Activated T-cell treated with anti-CD3 and anti-CD28 coated beads, Interleukin-2, amount 50 U/mL, for 72 hours (primary cell): Measurements from ENCODE around the gene C1orf56. TPM values are rescaled to one million over a fixed set of nuclear protein-coding genes. Genes with fewer than 3 reads are reported as not detected.
A peak's percentile ranks its signal among the peaks of the same experiment; 100 is the strongest.

Source experiments
- ATAC-seq, 2 donors: fragments of 150-1000 bp; cut with Tn5 transposase; replicated peaks in 1 of 2; 2 replicates each; pipeline ENCODE4 v1.10.0; 2021; ENCODE audit warnings: moderate library complexity in 2 of 2, mild to moderate bottlenecking in 1 of 2
- DNase-seq, 2 donors: peaks; one replicate each; pipeline ENCODE4 v3.0.0; 2021 to 2022; ENCODE audit warnings: mixed read lengths in 1 of 2
- H3K27ac Mint-ChIP-seq: one replicate; pipeline ENCODE4 v1.8.0; 2022; ENCODE audit warnings: mild to moderate bottlenecking, moderate library complexity, mixed read lengths
- H3K27me3 Mint-ChIP-seq: one replicate; pipeline ENCODE4 v1.8.0; 2022; ENCODE audit warnings: low read depth, mixed read lengths
- H3K36me3 Mint-ChIP-seq, 2 donors: one replicate each; pipeline ENCODE4 v1.8.0; 2022; ENCODE audit warnings: mixed read lengths in 2 of 2, mild to moderate bottlenecking in 1 of 2; ENCODE audit not compliant: insufficient read depth in 2 of 2
- H3K4me1 Mint-ChIP-seq: one replicate; pipeline ENCODE4 v1.8.0; 2022; ENCODE audit warnings: low read depth, mixed read lengths
- H3K4me3 Mint-ChIP-seq, 2 donors: one replicate each; pipeline ENCODE4 v1.8.0; 2022; ENCODE audit warnings: mild to moderate bottlenecking in 2 of 2, mixed read lengths in 2 of 2, moderate library complexity in 2 of 2
- H3K9me3 Mint-ChIP-seq, 2 donors: one replicate each; pipeline ENCODE4 v1.8.0; 2022; ENCODE audit warnings: mixed read lengths in 2 of 2
- total RNA-seq, 2 donors: library from RNA; stranded (reverse); gene quantifications; one replicate each; pipeline ENCODE4 v1.2.3, GENCODE V29; 2022

C1orf56 gene, protein sequence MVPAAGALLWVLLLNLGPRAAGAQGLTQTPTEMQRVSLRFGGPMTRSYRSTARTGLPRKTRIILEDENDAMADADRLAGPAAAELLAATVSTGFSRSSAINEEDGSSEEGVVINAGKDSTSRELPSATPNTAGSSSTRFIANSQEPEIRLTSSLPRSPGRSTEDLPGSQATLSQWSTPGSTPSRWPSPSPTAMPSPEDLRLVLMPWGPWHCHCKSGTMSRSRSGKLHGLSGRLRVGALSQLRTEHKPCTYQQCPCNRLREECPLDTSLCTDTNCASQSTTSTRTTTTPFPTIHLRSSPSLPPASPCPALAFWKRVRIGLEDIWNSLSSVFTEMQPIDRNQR
- total RNA-seq = 1 to 10 TPM; 2.1 to 3.1 TPM

DNA sequence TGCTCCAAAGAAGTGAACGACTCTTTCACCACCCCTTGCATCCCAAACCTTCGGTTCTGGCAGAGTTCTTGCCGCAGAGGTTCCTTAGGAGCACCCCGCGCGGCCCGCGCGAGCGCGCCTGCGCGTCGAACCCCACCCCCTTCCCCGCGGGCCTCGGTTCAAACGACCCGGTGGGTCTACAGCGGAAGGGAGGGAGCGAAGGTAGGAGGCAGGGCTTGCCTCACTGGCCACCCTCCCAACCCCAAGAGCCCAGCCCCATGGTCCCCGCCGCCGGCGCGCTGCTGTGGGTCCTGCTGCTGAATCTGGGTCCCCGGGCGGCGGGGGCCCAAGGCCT, at the start of gene C1orf56:
Gene C1orf56, plus strand, starts transcription at position 161 of the 334 bp plus-strand sequence. Its CDS starts 97 bp downstream, at position 258.
- peaks cover 3 to 9% of the 10 kb centered on the region in 2 donors for H3K36me3 Mint-ChIP-seq
- peak within 1 kb of the TSS; percentile 93 to 98 for H3K4me3 Mint-ChIP-seq
- peak; percentile 69 to 71 for DNase-seq
- H3K9me3 Mint-ChIP-seq = no peaks in the 10 kb centered on the region
- H3K4me1 Mint-ChIP-seq = peaks cover 25% of the 10 kb centered on the region
- ATAC-seq = peak; percentile 70 to 71
- no peaks in the 10 kb centered on the region for H3K27me3 Mint-ChIP-seq
- peak within 1 kb of the TSS; percentile 85 for H3K27ac Mint-ChIP-seq

DNA sequence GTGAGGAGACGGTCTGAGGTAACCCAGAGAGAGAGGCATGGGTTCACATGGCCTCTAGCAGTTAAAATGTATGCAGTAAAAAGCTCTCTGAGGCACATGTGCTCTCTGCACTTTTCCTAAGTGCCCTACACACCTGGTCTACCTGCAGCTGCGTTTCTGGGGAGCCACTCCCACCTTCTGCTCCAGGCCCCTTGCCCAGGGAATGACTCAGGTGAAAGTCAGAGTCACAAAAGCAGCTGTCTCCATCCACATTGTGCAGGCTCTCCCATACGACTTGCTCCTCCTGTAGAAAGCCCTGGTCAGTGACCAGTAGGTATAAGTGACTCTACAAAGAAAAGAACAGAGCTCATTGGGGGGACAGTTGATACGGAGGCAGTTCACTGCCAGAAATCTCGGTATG, 49.6 kb upstream of the C1orf56 start:
- H3K27me3 Mint-ChIP-seq = no peaks in the 10 kb centered on the region
- H3K4me3 Mint-ChIP-seq = no peak overlapping the region
- no peak overlapping the region for H3K27ac Mint-ChIP-seq
- ATAC-seq (no peak), DNase-seq (no peak)
- peaks cover 43% of the 10 kb centered on the region for H3K4me1 Mint-ChIP-seq
- H3K36me3 Mint-ChIP-seq = peaks cover 0 to 3% of the 10 kb centered on the region in 2 donors
- no peaks in the 10 kb centered on the region for H3K9me3 Mint-ChIP-seq

DNA sequence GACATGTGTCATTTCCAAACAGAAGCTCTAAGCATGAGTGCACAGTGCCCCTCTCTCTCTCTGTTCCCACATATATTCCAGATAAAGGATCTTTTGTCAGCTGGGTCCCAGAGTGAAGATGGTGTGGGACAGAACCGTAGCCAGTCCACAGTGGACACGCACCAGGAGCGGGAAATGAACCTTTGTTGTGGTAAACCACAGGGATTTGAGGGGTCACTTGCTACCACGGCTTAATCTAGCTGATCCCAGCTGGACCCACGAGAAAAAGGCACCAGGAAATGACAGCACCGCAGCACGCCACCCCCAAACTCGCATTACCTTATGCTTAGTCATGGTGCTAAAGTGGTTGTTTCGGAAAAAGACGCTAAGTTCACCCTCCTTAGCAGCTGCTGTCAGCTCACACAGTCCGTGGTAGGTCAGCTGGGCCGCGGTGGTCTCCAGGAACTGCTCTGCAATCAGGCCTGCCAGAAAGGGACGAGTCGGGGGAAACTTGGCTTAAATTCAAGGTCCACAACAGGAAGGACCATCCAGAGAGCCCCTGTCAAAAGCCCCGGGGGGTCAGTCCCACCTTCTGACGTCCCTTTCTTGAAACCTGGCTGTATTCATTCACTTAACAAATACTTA, 48.4 kb upstream of the C1orf56 start:
- H3K4me1 Mint-ChIP-seq = peaks cover 49% of the 10 kb centered on the region
- H3K9me3 Mint-ChIP-seq = no peaks in the 10 kb centered on the region
- H3K36me3 Mint-ChIP-seq = peaks cover 0 to 3% of the 10 kb centered on the region in 2 donors
- H3K4me3 Mint-ChIP-seq = no peak overlapping the region
- peak; percentile 80 to 81 for ATAC-seq
- H3K27me3 Mint-ChIP-seq = no peaks in the 10 kb centered on the region
- peak; percentile 39 to 47 for DNase-seq
- H3K27ac Mint-ChIP-seq = no peak overlapping the region

DNA sequence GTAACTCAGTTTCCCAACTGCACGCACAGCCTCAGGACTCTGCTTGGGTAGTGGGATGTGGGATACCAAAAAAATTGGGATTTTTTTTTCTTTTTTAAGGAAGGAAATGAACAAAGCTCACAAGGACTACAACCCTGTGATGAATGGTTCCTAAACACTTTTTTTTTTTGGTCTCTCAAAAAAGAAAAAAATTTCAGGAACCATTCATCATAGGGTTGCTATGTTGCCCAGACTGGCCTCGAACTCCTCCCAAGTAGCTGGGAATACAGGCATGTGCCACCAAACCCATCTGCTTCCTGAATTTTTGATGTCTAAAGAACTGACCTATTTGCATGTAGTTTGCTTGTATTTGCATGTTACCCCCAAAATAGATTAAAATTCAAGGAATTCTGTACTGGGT, 47.6 kb upstream of the C1orf56 start:
- Mint-ChIP-seq H3K4me3 (no peak overlapping the region), H3K36me3 (peaks cover 0 to 3% of the 10 kb centered on the region in 2 donors), H3K9me3 (no peaks in the 10 kb centered on the region), H3K4me1 (peaks cover 55% of the 10 kb centered on the region), H3K27ac (no peak overlapping the region), H3K27me3 (no peaks in the 10 kb centered on the region)
- ATAC-seq (no peak), DNase-seq (no peak)

DNA sequence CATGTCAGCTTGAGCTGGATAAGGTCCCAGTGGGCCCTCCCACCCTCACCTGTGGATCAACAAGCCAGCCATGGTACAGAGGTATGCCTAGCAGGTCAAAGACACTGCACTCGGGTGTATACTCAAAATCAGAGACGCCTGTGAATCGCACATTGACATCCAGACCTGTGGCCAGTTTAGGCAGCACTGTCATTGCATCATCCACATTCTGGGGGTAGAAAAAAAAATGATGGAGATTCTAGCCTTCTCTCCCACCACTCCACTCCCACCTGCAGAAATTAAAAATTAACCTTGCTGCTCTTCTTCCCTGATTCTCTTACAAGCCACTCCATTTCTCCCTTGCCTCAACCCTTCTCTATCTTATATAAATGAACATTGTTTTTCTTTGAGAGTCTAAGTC, 47.1 kb upstream of the C1orf56 start:
- Mint-ChIP-seq H3K27me3 (no peaks in the 10 kb centered on the region), H3K4me3 (no peak overlapping the region), H3K27ac (no peak overlapping the region), H3K4me1 (peaks cover 59% of the 10 kb centered on the region), H3K36me3 (peaks cover 0 to 3% of the 10 kb centered on the region in 2 donors), H3K9me3 (no peaks in the 10 kb centered on the region)
- no peak for ATAC-seq
- no peak for DNase-seq

DNA sequence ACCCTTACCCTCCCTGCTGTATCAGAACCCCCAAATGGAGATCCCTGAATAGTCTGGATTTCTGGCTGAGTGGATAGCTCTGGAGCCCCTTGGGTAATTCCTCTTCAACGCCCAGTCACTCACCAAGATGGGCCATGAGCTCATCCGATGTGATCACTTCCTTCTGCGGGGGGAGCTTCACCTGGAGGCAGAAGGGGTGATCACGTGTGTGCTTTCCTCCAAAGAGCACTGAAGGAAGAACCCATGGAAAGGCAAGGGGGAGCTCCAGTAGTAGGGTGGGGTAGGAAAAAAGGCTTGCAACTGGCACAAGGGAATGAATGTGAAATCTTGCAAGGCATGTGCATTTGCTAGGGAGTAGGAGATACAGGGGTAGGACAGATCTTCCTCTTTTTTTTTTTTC, 45.9 kb upstream of the C1orf56 start:
- no peaks in the 10 kb centered on the region for H3K27me3 Mint-ChIP-seq
- H3K27ac Mint-ChIP-seq = peak overlapping the region; percentile 5
- H3K9me3 Mint-ChIP-seq = no peaks in the 10 kb centered on the region
- H3K4me3 Mint-ChIP-seq = peak overlapping the region in 1 of 2 donors; percentile 7
- H3K4me1 Mint-ChIP-seq = peaks cover 71% of the 10 kb centered on the region
- ATAC-seq = no peak
- no peak for DNase-seq
- H3K36me3 Mint-ChIP-seq = peaks cover 0 to 3% of the 10 kb centered on the region in 2 donors

DNA sequence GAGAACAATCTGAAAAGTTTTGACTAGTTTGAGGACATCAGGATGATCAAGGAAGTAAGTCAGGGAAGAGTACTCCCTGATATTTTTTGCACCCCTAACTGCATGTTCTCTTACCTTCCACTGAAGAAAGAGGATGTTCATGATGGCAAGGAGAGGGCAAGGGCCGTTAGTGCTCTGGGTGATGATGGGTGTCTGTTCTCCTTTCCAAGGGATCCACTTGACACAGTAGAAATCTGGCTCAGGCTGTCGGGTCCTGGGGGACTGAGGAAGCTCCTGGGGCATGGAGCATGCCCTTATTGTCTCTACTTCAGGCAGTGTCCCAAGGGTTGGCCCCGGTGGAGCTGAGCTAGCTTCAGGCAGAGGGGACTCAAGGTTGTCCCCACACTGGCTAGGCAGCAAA, 45.5 kb upstream of the C1orf56 start:
- H3K4me1 Mint-ChIP-seq = peaks cover 76% of the 10 kb centered on the region
- no peaks in the 10 kb centered on the region for H3K27me3 Mint-ChIP-seq
- H3K9me3 Mint-ChIP-seq = no peaks in the 10 kb centered on the region
- H3K36me3 Mint-ChIP-seq = peaks cover 0 to 3% of the 10 kb centered on the region in 2 donors
- ATAC-seq = no peak
- DNase-seq = no peak
- H3K27ac Mint-ChIP-seq = peak overlapping the region; percentile 5
- peak overlapping the region in 1 of 2 donors; percentile 7 for H3K4me3 Mint-ChIP-seq

DNA sequence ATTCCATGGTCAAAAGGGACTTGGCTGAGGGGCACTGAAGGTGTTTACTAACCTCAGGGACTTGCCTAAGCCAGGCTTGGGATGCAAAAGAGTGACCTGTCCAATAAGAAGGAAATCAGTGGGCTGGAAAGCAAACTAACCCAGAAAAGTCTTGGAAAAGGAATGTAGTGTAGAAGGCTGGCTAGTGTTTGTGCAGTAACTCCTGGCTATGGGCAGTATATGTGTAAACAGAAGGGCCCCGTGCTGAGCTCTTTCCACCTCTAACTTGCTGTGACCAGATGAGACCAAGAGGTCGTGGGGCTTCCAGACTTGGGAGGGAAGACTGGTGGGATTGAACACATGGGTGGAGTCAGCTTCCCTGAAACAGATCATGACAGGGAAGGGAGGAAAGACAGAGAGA, 44.9 kb upstream of the C1orf56 start:
- H3K9me3 Mint-ChIP-seq = no peaks in the 10 kb centered on the region
- no peak for DNase-seq
- H3K27ac Mint-ChIP-seq = peak overlapping the region; percentile 58
- H3K36me3 Mint-ChIP-seq = peaks cover 0 to 3% of the 10 kb centered on the region in 2 donors
- peaks cover 81% of the 10 kb centered on the region for H3K4me1 Mint-ChIP-seq
- no peaks in the 10 kb centered on the region for H3K27me3 Mint-ChIP-seq
- no peak for ATAC-seq
- peak overlapping the region; percentile 58 to 77 for H3K4me3 Mint-ChIP-seq

DNA sequence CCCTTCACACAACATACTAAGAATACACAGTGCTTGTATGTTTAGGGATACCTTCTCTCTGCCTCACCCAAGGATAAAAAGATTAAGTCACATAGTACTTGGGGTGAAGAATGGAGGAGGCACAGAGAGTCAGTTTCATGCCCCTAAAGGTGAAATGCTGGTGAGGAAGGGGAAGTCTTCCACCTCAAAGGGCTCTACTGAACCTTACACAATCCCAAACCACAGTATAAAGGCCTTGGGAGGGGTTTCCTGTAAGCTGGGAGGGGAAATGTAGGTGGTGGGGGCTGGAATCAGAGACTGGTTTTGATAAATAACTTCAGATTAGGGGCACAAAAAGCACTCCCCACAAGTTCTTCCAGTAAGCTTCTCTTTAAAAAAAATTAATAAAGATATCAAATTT, 44.4 kb upstream of the C1orf56 start:
- no peak for DNase-seq
- peak overlapping the region; percentile 58 to 77 for H3K4me3 Mint-ChIP-seq
- ATAC-seq = no peak
- H3K27me3 Mint-ChIP-seq = no peaks in the 10 kb centered on the region
- H3K4me1 Mint-ChIP-seq = peaks cover 87% of the 10 kb centered on the region
- peaks cover 0 to 3% of the 10 kb centered on the region in 2 donors for H3K36me3 Mint-ChIP-seq
- peak overlapping the region; percentile 58 for H3K27ac Mint-ChIP-seq
- H3K9me3 Mint-ChIP-seq = no peaks in the 10 kb centered on the region

DNA sequence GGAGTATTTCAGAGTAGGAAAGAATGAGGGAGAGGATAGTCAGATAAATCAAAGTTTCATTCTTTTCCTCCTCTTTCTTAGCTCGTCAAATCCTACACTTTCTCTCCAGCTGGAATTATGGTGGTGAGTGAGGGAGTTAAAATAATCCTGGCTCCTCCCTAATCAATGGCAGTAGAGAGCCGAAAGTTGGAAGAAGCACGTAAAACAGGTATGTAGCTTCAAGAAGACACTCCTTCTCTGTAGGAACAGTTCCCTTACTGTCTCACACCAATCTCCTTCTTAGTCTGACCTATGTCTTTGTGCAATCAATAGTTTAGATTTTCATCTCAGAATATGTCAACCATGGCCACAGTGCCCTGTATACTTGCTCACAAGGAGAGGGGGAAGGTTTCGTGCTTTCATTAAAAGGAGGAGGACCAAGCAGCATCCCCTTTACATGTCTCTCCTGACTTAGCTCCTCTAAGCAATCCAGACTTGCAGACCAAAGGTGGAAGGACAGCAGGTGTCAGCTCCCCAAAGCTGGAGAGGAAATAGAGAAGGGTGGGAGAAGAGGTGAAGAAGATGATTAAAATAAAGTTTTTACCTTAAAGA, 41.7 kb upstream of the C1orf56 start:
- H3K27ac Mint-ChIP-seq = peak overlapping the region; percentile 99
- ATAC-seq (no peak), DNase-seq (peak in 1 of 2 donors; percentile 23)

DNA sequence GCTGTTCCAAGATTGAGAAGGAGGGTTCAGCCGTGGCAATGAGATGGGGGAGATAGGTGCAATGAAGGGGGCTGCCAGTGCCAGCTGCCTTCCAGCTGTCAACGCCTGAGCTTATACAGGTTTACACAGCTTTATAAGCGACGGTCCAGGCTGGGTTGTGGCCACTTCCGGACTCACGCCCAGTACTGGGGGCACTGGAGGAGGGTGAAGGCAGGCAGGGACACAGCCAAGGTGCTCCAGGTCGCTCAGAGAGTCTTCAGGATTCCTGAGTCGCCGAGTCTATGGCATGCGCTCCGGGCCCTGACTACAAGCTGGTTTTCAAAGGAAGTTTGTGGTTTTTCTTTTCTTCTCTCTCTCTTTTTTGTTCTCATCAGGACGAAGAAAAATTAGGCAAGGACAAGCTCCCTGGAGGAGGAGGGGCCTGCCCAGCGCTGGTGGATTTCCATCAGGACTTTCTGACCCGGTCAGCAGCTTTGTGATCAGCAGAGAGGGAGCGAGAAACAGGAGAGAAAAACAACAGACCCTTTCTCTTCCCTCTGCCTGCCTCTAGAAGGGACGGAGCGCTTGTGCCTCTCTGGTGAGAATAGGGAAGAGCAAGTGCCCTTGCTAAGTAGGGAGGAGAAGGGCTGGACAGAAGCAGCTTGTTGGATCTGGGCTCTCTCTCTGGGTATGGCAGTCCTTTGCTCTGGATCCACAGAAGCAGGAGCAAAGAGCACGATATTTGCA, 41.1 kb upstream of the C1orf56 start, which contains the start of gene MINDY1:
Gene MINDY1, minus strand, starts transcription at position 576 of the 726 bp plus-strand sequence. CDS start 4,285 bp downstream, outside the sequence.
- peaks cover 2 to 5% of the 10 kb centered on the region in 2 donors for H3K36me3 Mint-ChIP-seq
- peak within 1 kb of the TSS; percentile 99 for H3K4me3 Mint-ChIP-seq
- ATAC-seq (peak; percentile 38 to 40), DNase-seq (peak; percentile 51 to 56)
- H3K27ac Mint-ChIP-seq = peak within 1 kb of the TSS; percentile 99
- no peaks in the 10 kb centered on the region for H3K27me3 Mint-ChIP-seq
- H3K9me3 Mint-ChIP-seq = no peaks in the 10 kb centered on the region
- peaks cover 85% of the 10 kb centered on the region for H3K4me1 Mint-ChIP-seq

More for the DNA sequence above, 41.7 kb upstream of the C1orf56 start:
- H3K4me3 Mint-ChIP-seq = peak overlapping the region; percentile 99
- H3K4me1 Mint-ChIP-seq = peaks cover 85% of the 10 kb centered on the region
- peaks cover 2 to 6% of the 10 kb centered on the region in 2 donors for H3K36me3 Mint-ChIP-seq
- H3K27me3 Mint-ChIP-seq = no peaks in the 10 kb centered on the region
- H3K9me3 Mint-ChIP-seq = no peaks in the 10 kb centered on the region

DNA sequence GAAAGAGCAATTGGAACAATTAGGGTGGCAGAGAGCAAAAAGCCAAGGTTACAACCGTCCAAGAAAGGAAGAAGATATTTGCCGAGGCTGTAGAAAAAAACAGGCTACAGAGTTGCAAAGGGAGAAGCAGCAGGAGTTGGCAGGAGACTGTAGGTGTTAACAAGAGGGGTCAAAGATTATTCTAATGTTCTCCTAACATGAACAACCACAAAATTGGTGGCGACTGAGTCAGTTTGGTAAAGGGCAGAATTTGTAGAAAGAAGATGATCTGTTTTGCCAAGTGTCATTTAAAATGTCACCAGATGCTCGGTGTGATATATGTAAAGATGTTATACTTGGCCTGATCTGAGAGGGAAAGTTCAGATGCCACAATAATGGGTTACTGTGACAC, 39.7 kb upstream of the C1orf56 start:
- DNase-seq (no peak), ATAC-seq (no peak)
- Mint-ChIP-seq H3K36me3 (peaks cover 2 to 3% of the 10 kb centered on the region in 2 donors), H3K27me3 (no peaks in the 10 kb centered on the region), H3K4me1 (peaks cover 80% of the 10 kb centered on the region), H3K4me3 (peak overlapping the region; percentile 99), H3K27ac (peak overlapping the region; percentile 99), H3K9me3 (no peaks in the 10 kb centered on the region)
